Progenitor cell of endocrine pancreas (in vitro differentiated cells): Measurements from ENCODE around the gene ADM. TPM values are rescaled to one million over a fixed set of nuclear protein-coding genes. Genes with fewer than 3 reads are reported as not detected.

ENCODE experiments used
- DNase-seq: peaks from one replicate; pipeline ENCODE4 v3.0.0; 2021; ENCODE audit warnings: low spot score; ENCODE audit not compliant: unreplicated experiment
- H3K27ac Mint-ChIP-seq: 2 replicates; pipeline ENCODE4 v1.8.0; 2021; ENCODE audit warnings: mild to moderate bottlenecking, moderate library complexity, mixed read lengths
- H3K27me3 Mint-ChIP-seq: 2 replicates; pipeline ENCODE4 v1.8.0; 2021; ENCODE audit warnings: mixed read lengths
- H3K36me3 Mint-ChIP-seq: 2 replicates; pipeline ENCODE4 v1.8.0; 2022; ENCODE audit warnings: mixed read lengths; ENCODE audit not compliant: insufficient read depth
- H3K4me1 Mint-ChIP-seq: 2 replicates; pipeline ENCODE4 v1.8.0; 2021; ENCODE audit warnings: low read depth, mixed read lengths
- H3K4me3 Mint-ChIP-seq: 2 replicates; pipeline ENCODE4 v1.8.0; 2021; ENCODE audit warnings: low read depth, mild to moderate bottlenecking, moderate library complexity, mixed read lengths
- H3K9me3 Mint-ChIP-seq: 2 replicates; pipeline ENCODE4 v1.8.0; 2021; ENCODE audit warnings: low read depth, mixed read lengths
- total RNA-seq: library from RNA; stranded (reverse); gene quantifications from 2 replicates; pipeline ENCODE4 v1.2.1, GENCODE V29; 2021
- TF ChIP-seq, protein P1 (sequence below): fragments of 200-600 bp; sonication (generic); IDR thresholded peaks from one replicate; pipeline ENCODE4 v1.5.0; 2021; ENCODE audit warnings: antibody characterized with exemption, mild to moderate bottlenecking; ENCODE audit not compliant: unreplicated experiment

Gene ADM
- total RNA-seq, 1 donor from 2014 or later = 8.4 TPM

DNA sequence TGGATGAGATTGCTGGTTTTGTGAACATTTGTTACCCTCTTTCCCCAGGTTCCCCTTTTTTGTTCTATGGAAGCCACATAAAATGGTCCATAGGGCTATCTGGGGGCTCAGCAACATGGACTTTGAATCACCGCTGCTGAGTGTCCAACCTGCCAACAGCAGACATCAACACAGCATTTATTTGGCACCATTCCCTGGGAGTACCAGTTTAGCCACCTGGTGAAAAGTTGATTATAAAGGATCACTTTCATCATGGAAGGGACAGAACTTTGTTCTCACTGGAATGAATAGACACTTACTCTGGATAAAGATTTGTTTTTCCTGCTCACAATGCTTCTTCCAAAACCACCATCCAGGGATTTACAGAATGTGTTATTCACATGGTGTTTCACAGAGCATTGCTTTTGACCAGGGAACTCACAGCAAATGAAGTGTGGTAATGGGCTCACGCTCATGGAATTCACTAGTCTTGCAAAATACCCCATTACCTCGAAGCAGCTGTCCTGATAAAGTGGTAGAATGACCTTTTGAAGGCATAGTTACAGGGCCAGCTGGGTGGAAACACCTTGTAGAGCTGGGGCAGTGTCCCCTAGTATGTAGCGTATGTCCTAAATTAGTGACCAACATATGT is 43.9 kb downstream of the ADM start:
- no peaks in the 10 kb centered on the region for H3K27me3 Mint-ChIP-seq
- TF ChIP-seq, protein P1, sequence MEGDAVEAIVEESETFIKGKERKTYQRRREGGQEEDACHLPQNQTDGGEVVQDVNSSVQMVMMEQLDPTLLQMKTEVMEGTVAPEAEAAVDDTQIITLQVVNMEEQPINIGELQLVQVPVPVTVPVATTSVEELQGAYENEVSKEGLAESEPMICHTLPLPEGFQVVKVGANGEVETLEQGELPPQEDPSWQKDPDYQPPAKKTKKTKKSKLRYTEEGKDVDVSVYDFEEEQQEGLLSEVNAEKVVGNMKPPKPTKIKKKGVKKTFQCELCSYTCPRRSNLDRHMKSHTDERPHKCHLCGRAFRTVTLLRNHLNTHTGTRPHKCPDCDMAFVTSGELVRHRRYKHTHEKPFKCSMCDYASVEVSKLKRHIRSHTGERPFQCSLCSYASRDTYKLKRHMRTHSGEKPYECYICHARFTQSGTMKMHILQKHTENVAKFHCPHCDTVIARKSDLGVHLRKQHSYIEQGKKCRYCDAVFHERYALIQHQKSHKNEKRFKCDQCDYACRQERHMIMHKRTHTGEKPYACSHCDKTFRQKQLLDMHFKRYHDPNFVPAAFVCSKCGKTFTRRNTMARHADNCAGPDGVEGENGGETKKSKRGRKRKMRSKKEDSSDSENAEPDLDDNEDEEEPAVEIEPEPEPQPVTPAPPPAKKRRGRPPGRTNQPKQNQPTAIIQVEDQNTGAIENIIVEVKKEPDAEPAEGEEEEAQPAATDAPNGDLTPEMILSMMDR = no peak
- no peak overlapping the region for H3K4me3 Mint-ChIP-seq
- H3K4me1 Mint-ChIP-seq = peaks cover 22% of the 10 kb centered on the region
- H3K9me3 Mint-ChIP-seq = no peaks in the 10 kb centered on the region
- no peak overlapping the region for H3K27ac Mint-ChIP-seq
- DNase-seq = no peak
- no peaks in the 10 kb centered on the region for H3K36me3 Mint-ChIP-seq

GRCh38 chr11:10349281-10349665 is 44.4 kb downstream of the ADM start:
- no peaks in the 10 kb centered on the region for H3K36me3 Mint-ChIP-seq
- no peaks in the 10 kb centered on the region for H3K9me3 Mint-ChIP-seq
- no peaks in the 10 kb centered on the region for H3K27me3 Mint-ChIP-seq
- peaks cover 22% of the 10 kb centered on the region for H3K4me1 Mint-ChIP-seq
- no peak overlapping the region for H3K4me3 Mint-ChIP-seq
- TF ChIP-seq, protein P1 = no peak
- no peak for DNase-seq
- no peak overlapping the region for H3K27ac Mint-ChIP-seq

- peaks cover 22% of the 10 kb centered on the region for H3K4me1 Mint-ChIP-seq
- DNase-seq = no peak
- H3K36me3 Mint-ChIP-seq = no peaks in the 10 kb centered on the region
- H3K27me3 Mint-ChIP-seq = no peaks in the 10 kb centered on the region
- TF ChIP-seq, protein P1 = no peak
- H3K4me3 Mint-ChIP-seq = no peak overlapping the region
- peak overlapping the region; percentile 56 for H3K27ac Mint-ChIP-seq
- no peaks in the 10 kb centered on the region for H3K9me3 Mint-ChIP-seq
Observed at GRCh38 chr11:10349806-10350205, 44.9 kb downstream of the ADM start.

- Mint-ChIP-seq H3K27ac (no peak overlapping the region), H3K36me3 (no peaks in the 10 kb centered on the region), H3K4me3 (no peak overlapping the region), H3K4me1 (peaks cover 22% of the 10 kb centered on the region), H3K27me3 (no peaks in the 10 kb centered on the region), H3K9me3 (no peaks in the 10 kb centered on the region)
- no peak for DNase-seq
- TF ChIP-seq, protein P1 = no peak
Observed at GRCh38 chr11:10350334-10350733, 45.5 kb downstream of the ADM start.

DNA sequence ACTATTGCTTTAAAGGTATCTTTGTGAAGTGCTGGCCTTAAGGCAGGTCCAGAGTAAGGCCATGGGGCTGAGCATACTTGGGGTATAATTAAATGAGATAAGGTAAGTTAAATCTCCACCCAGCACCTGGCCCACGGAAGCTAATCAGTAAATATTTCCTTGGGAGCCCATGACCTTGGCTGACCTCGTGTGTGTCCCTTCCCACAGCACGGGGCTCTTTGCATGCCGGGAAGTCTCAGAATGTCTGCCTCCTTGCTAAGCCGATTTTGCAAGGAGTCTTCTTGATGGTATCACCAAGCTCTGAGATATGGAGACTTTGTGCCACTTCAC is 46.5 kb downstream of the ADM start:
- peak overlapping the region; percentile 25 for H3K4me3 Mint-ChIP-seq
- DNase-seq = no peak
- H3K36me3 Mint-ChIP-seq = no peaks in the 10 kb centered on the region
- TF ChIP-seq, protein P1 = no peak
- no peaks in the 10 kb centered on the region for H3K9me3 Mint-ChIP-seq
- peaks cover 22% of the 10 kb centered on the region for H3K4me1 Mint-ChIP-seq
- H3K27ac Mint-ChIP-seq = peak overlapping the region; percentile 96
- H3K27me3 Mint-ChIP-seq = no peaks in the 10 kb centered on the region
